Endodermal cell (in vitro differentiated cells): ENCODE results near the gene RPS26. TPM values are rescaled to one million over a fixed set of nuclear protein-coding genes. Genes with fewer than 3 reads are reported as not detected.
A peak's percentile ranks its signal among the peaks of the same experiment; 100 is the strongest.
"Not testable (repeated sequence)": the region's sequence is repeated elsewhere in the genome, so short reads cannot be mapped to it uniquely, and the experiment has no call there.

Experiments
- DNase-seq: peaks from one replicate; pipeline ENCODE4 v3.0.0-alpha.2; 2017
- H3K27ac ChIP-seq: 2 replicates; pipeline ENCODE4 v1.5.1; 2013; ENCODE audit warnings: mild to moderate bottlenecking, low read depth, low read length, moderate library complexity
- H3K27me3 ChIP-seq: 2 replicates; pipeline ENCODE4 v1.6.1; 2013; ENCODE audit warnings: mild to moderate bottlenecking, low read length, moderate library complexity; ENCODE audit not compliant: insufficient read depth, control insufficient read depth, poor library complexity, severe bottlenecking
- H3K36me3 ChIP-seq: 2 replicates; pipeline ENCODE4 v1.7.0; 2013; ENCODE audit warnings: mild to moderate bottlenecking, low read length, moderate library complexity; ENCODE audit not compliant: control insufficient read depth, insufficient read depth
- H3K4me1 ChIP-seq: one replicate; pipeline ENCODE4 v1.7.0; 2013; ENCODE audit warnings: low read length; ENCODE audit not compliant: control insufficient read depth, insufficient read depth
- H3K4me3 ChIP-seq: 2 replicates; pipeline ENCODE4 v1.5.1; 2013; ENCODE audit warnings: mild to moderate bottlenecking, low read length, moderate library complexity
- H3K9ac ChIP-seq: 2 replicates; pipeline ENCODE4 v1.6.1; 2013; ENCODE audit warnings: mild to moderate bottlenecking, low read length, moderate library complexity; ENCODE audit not compliant: poor library complexity, severe bottlenecking; ENCODE audit errors: extremely low read depth
- H3K9me3 ChIP-seq: 2 replicates; pipeline ENCODE4 v1.6.1; 2013; ENCODE audit warnings: mild to moderate bottlenecking, low read length, moderate library complexity; ENCODE audit not compliant: control insufficient read depth
- H3K27ac Mint-ChIP-seq: 2 replicates; pipeline ENCODE4 v1.8.0; 2020; ENCODE audit warnings: mixed read lengths
- H3K27me3 Mint-ChIP-seq: 2 replicates; pipeline ENCODE4 v1.8.0; 2021; ENCODE audit warnings: mild to moderate bottlenecking, mixed read lengths; ENCODE audit not compliant: insufficient read depth
- H3K36me3 Mint-ChIP-seq: 2 replicates; pipeline ENCODE4 v1.8.0; 2020; ENCODE audit warnings: low read depth, mixed read lengths
- H3K4me1 Mint-ChIP-seq: 2 replicates; pipeline ENCODE4 v1.8.0; 2020; ENCODE audit warnings: mixed read lengths
- H3K4me3 Mint-ChIP-seq: 2 replicates; pipeline ENCODE4 v1.8.0; 2020; ENCODE audit warnings: mild to moderate bottlenecking, moderate library complexity, mixed read lengths
- H3K9me3 Mint-ChIP-seq: 2 replicates; pipeline ENCODE4 v1.8.0; 2020; ENCODE audit warnings: mild to moderate bottlenecking, mixed read lengths
- CTCF ChIP-seq: fragments of 200-600 bp; sonication (generic); conservative IDR thresholded peaks from 2 replicates; pipeline ENCODE4 v1.5.0; 2021; ENCODE audit warnings: antibody characterized with exemption, mild to moderate bottlenecking
- WGBS, 2 experiments: methylation state at CpG; one replicate each; pipeline versions ENCODE4 v1.1.5 to v1.1.7; 2013; ENCODE audit warnings: missing lambda C conversion rate in 2 of 2, mixed read lengths in 1 of 2; ENCODE audit not compliant: insufficient coverage in 1 of 2, insufficient read length in 1 of 2; 5-methylcytosine and 5-hydroxymethylcytosine counted together
- total RNA-seq, 2 donors: library from RNA; stranded (reverse); fragmentation: NEBNext Ultra II Directional in 1 of 2; extraction: Animal tissue kit (Norgen Biotek cat#: 25700) in 1 of 2; gene quantifications; 2 replicates in 1 of 2; 3 replicates in 1 of 2; pipeline ENCODE4 v1.2.1, GENCODE V29; 2021

RPS26 gene
- total RNA-seq, 2 donors from 2014 or later, result 35.8 to 58.6 TPM

GRCh38 chr12:56001487-56002100, 40.1 kb upstream of the RPS26 start:
- 93 to 94% methylated on average over 4 to 7 of the region's 7 CpGs for WGBS, 2 experiments
- Mint-ChIP-seq H3K36me3 (peaks cover 50% of the 10 kb centered on the region), H3K9me3 (peaks cover 16% of the 10 kb centered on the region), H3K27ac (no peak overlapping the region), H3K27me3 (no peaks in the 10 kb centered on the region), H3K4me3 (no peak overlapping the region), H3K4me1 (peaks cover 17% of the 10 kb centered on the region)
- Histone ChIP-seq H3K27me3 (no peaks in the 10 kb centered on the region), H3K9ac (no peak overlapping the region), H3K4me3 (peak overlapping the region; percentile 74), H3K4me1 (no peaks in the 10 kb centered on the region), H3K36me3 (peaks cover 43% of the 10 kb centered on the region), H3K9me3 (peaks cover 37% of the 10 kb centered on the region), H3K27ac (no peak overlapping the region)
- no peak for TF ChIP-seq CTCF
- no peak for DNase-seq

- H3K9ac ChIP-seq, H3K4me3 ChIP-seq, H3K27me3 ChIP-seq, H3K4me3 Mint-ChIP-seq, H3K27ac ChIP-seq, H3K4me1 ChIP-seq, H3K27me3 Mint-ChIP-seq, DNase-seq, H3K27ac Mint-ChIP-seq: not testable (repeated sequence)
- peaks cover 43% of the 10 kb centered on the region for H3K36me3 ChIP-seq
- Mint-ChIP-seq H3K36me3 (peaks cover 49% of the 10 kb centered on the region), H3K4me1 (peaks cover 20% of the 10 kb centered on the region), H3K9me3 (peaks cover 16% of the 10 kb centered on the region)
- WGBS, 2 experiments, result 93 to 100% methylated on average over 5 of the region's 5 CpGs
- H3K9me3 ChIP-seq, result peaks cover 35% of the 10 kb centered on the region
Measured at GRCh38 chr12:56003376-56003775, 38.3 kb upstream of the RPS26 start.

GRCh38 chr12:56004211-56004610, 37.5 kb upstream of the RPS26 start:
- DNase-seq, result no peak
- Histone ChIP-seq H3K27ac (no peak overlapping the region), H3K27me3 (no peaks in the 10 kb centered on the region), H3K4me3 (no peak overlapping the region), H3K9me3 (peaks cover 26% of the 10 kb centered on the region), H3K36me3 (peaks cover 43% of the 10 kb centered on the region), H3K4me1 (no peaks in the 10 kb centered on the region), H3K9ac (no peak overlapping the region)
- Mint-ChIP-seq H3K27ac (no peak overlapping the region), H3K4me1 (peaks cover 20% of the 10 kb centered on the region), H3K36me3 (peaks cover 43% of the 10 kb centered on the region), H3K27me3 (no peaks in the 10 kb centered on the region), H3K4me3 (no peak overlapping the region), H3K9me3 (peaks cover 14% of the 10 kb centered on the region)
- WGBS, 2 experiments, result 95 to 97% methylated on average over 10 of the region's 10 CpGs
- no peak for TF ChIP-seq CTCF
